ENCODE measurements around the gene NOP10. TPM values are rescaled to one million over a fixed set of nuclear protein-coding genes. Genes with fewer than 3 reads are reported as not detected.
A peak's percentile ranks its signal among the peaks of the same experiment; 100 is the strongest.

NOP10 gene
- total and polyA plus RNA-seq, 2 of the 13 experiments (the other 11 are each of a cell fraction or from before 2014, with no cell fraction given), result 239 to 369 TPM

DNA sequence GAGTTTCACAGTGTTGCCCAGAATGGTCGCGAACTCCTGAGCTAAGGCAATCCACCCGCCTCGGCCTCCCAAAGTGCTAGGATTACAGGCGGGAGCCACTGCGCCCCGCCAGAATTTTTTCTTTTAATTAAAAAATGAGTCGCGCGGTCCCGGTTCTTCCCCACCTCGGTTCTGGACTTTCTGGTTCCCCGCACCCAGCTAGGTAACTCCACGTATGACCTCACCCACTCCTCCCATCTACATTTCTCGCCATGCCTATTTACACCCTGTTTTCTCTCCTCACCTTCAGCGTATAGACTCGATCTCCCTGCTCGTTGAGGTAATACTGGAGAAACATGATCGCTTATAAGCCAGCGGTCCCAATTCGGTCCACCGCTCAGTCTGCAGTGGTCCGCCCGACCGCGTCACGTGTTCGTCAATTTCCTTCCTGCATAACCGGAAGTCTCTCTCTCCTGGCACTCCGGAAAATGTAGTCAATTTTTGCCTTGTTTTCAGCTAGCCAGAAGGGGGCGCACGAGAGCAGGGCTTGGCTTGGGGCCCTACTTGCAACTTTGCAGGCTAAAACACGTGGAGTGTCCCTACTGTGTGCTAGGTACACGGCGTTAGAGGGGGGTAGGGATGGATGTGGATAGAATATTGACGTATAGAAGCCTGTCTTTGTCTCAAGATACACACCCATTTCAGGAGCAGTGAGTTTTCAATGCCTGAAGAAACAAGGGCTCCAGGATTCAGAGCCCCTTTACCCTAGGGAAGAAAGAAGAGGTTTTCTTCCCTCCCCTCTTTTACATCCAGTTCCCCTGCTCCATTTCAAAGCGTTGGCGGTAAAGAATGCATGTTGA, at the start of gene NOP10, which contains the start of gene NUTM1 (continued):
- TF ChIP-seq, protein P1, sequence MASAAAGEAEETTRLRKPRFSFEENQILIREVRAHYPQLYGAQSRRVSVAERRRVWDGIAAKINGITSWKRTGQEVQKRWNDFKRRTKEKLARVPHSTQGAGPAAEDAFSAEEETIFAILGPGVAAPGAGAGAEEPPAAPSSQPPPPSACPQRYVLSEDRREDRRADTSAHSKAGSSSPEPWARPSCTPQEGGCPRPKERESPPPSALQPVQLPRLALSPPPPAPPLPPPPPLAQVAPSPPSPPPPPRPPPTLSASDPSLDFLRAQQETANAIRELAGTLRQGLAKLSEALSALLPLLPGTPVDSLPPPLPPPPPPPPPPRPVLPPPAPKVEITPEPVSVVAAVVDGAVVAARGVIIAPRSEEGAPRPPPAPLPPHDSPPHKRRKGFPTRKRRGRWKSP (CRISPR knock-in tag; IDR thresholded peaks at IDR 0.05), result no peak
- TF ChIP-seq ZNF44 (CRISPR knock-in tag; IDR thresholded peaks at IDR 0.05) (peak; percentile 47; the same call in 1 of the 2 replicates), HBP1 (CRISPR knock-in tag; IDR thresholded peaks at IDR 0.05; ENCODE audit: low read depth) (no peak; the same call in 1 of the 2 replicates), ZSCAN20 (CRISPR knock-in tag; IDR thresholded peaks at IDR 0.05; ENCODE audit: borderline replicate concordance) (no peak), TBX3 (IDR thresholded peaks at IDR 0.05; ENCODE audit: borderline replicate concordance) (no peak), EEA1 (CRISPR knock-in tag; IDR thresholded peaks at IDR 0.05; ENCODE audit: borderline replicate concordance) (no peak), ZNF660 (CRISPR knock-in tag; IDR thresholded peaks at IDR 0.05; ENCODE audit: borderline replicate concordance, low read depth) (no peak), ZMYM4 (CRISPR knock-in tag; IDR thresholded peaks at IDR 0.05) (peak; percentile 91), MBD4 (IDR thresholded peaks at IDR 0.05; ENCODE audit: borderline replicate concordance, low read length) (no peak), ZNF263 (CRISPR knock-in tag; IDR thresholded peaks at IDR 0.05) (no peak), FOXK1 (CRISPR knock-in tag; IDR thresholded peaks at IDR 0.05; ENCODE audit: borderline replicate concordance, low read depth) (peak; percentile 73; the same call in 1 of the 2 replicates), CBX2 (IDR thresholded peaks at IDR 0.05; ENCODE audit: low read depth, low read length) (no peak), CBX2 (CRISPR knock-in tag; IDR thresholded peaks at IDR 0.05; ENCODE audit: low read depth) (0 out of 2 replicates have a peak, but pooled peaks have one; percentile 20), ZNF709 (CRISPR knock-in tag; IDR thresholded peaks at IDR 0.05) (no peak), ZSCAN9 (CRISPR knock-in tag; IDR thresholded peaks at IDR 0.05; ENCODE audit: borderline replicate concordance) (peak; percentile 83; the same call in 1 of the 2 replicates), ZNF564 (CRISPR knock-in tag; IDR thresholded peaks at IDR 0.05) (0 out of 2 replicates have a peak, but pooled peaks have one; percentile 37), ZNF816 (CRISPR knock-in tag; IDR thresholded peaks at IDR 0.05; ENCODE audit: borderline replicate concordance) (0 out of 2 replicates have a peak, but pooled peaks have one; percentile 57), ARID4A (CRISPR knock-in tag; IDR thresholded peaks at IDR 0.05; ENCODE audit: borderline replicate concordance) (peak; percentile 83), RNF2 (conservative IDR thresholded peaks at IDR 0.05; ENCODE audit: low read depth) (no peak), ADNP (CRISPR knock-in tag; IDR thresholded peaks at IDR 0.05) (peak; percentile 84), TCF12 (IDR thresholded peaks at IDR 0.05) (no peak), TCF12 (CRISPR knock-in tag; IDR thresholded peaks at IDR 0.05) (no peak), KLF13 (CRISPR knock-in tag; IDR thresholded peaks at IDR 0.05) (no peak)
- TF ChIP-seq, protein P2, sequence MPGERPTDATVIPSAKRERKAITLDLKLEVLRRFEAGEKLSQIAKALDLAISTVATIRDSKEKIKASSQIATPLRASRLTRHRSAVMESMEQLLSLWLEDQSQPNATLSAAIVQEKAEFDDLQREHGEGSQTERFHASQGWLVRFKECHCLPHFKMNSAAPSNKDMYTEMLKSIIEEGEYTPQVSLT (CRISPR knock-in tag; IDR thresholded peaks at IDR 0.05; ENCODE audit: borderline replicate concordance, low read depth), result no peak
